GM23248 (cell line): ENCODE measurements around the gene KRTAP10-8. TPM values are rescaled to one million over a fixed set of nuclear protein-coding genes. Genes with fewer than 3 reads are reported as not detected.

ENCODE experiments used
- polyA plus RNA-seq: library from polyadenylated mRNA; unstranded; fragments of >200 nt; fragmentation: Nextera tagmentation; extraction: Ambion mirVana; gene quantifications from 2 replicates; pipeline ENCODE4 v1.2.1, GENCODE V29; 2016
- total RNA-seq: library from RNA; depleted of rRNA; stranded (reverse); fragments of >200 nt; shearing (Covaris generic); gene quantifications from 2 replicates; pipeline ENCODE4 v1.2.3, GENCODE V29; 2014; rRNA removed

KRTAP10-8 gene
- total and polyA plus RNA-seq, 2 experiments from 2014 or later: not detected

Other genes with a start within 250 kb of the KRTAP10-8 start
- 0.32 and 0.38 TPM in 2 replicates for gene LRRC3, start 156.6 kb upstream of the KRTAP10-8 start, total RNA-seq
- gene LRRC3, start 156.6 kb upstream of the KRTAP10-8 start, polyA plus RNA-seq: 0.28 and 0.29 TPM in 2 replicates
- not detected in 2 replicates for gene KRTAP10-1, start 71.9 kb upstream of the KRTAP10-8 start, total RNA-seq
- gene KRTAP10-1, start 71.9 kb upstream of the KRTAP10-8 start, polyA plus RNA-seq: not detected in 2 replicates
- not detected in 2 replicates for gene KRTAP10-2, start 60.6 kb upstream of the KRTAP10-8 start, total RNA-seq
- not detected in 2 replicates for gene KRTAP10-2, start 60.6 kb upstream of the KRTAP10-8 start, polyA plus RNA-seq
- not detected in 2 replicates for gene KRTAP10-3, start 53.3 kb upstream of the KRTAP10-8 start, total RNA-seq
- gene KRTAP10-3, start 53.3 kb upstream of the KRTAP10-8 start, polyA plus RNA-seq: not detected in 2 replicates
- not detected in 2 replicates for gene KRTAP10-4, start 38.4 kb upstream of the KRTAP10-8 start, total RNA-seq
- gene KRTAP10-4, start 38.4 kb upstream of the KRTAP10-8 start, polyA plus RNA-seq: not detected in 2 replicates
- gene KRTAP10-5, start 31.5 kb upstream of the KRTAP10-8 start, total RNA-seq: not detected in 2 replicates
- not detected in 2 replicates for gene KRTAP10-5, start 31.5 kb upstream of the KRTAP10-8 start, polyA plus RNA-seq
- gene KRTAP10-6, start 19.6 kb upstream of the KRTAP10-8 start, total RNA-seq: not detected in 2 replicates
- gene KRTAP10-6, start 19.6 kb upstream of the KRTAP10-8 start, polyA plus RNA-seq: not detected in 2 replicates
- gene KRTAP10-7, start 11.5 kb upstream of the KRTAP10-8 start, total RNA-seq: not detected in 2 replicates
- not detected in 2 replicates for gene KRTAP10-7, start 11.5 kb upstream of the KRTAP10-8 start, polyA plus RNA-seq
- not detected in 2 replicates for gene KRTAP10-9, start 15.0 kb downstream of the KRTAP10-8 start, total RNA-seq
- gene KRTAP10-9, start 15.0 kb downstream of the KRTAP10-8 start, polyA plus RNA-seq: not detected in 2 replicates
- gene KRTAP10-10, start 25.3 kb downstream of the KRTAP10-8 start, total RNA-seq: not detected in 2 replicates
- not detected in 2 replicates for gene KRTAP10-10, start 25.3 kb downstream of the KRTAP10-8 start, polyA plus RNA-seq
- gene KRTAP10-11, start 34.3 kb downstream of the KRTAP10-8 start, total RNA-seq: not detected in 2 replicates
- gene KRTAP10-11, start 34.3 kb downstream of the KRTAP10-8 start, polyA plus RNA-seq: not detected in 2 replicates
- gene KRTAP12-4, start 42.6 kb downstream of the KRTAP10-8 start, total RNA-seq: not detected in 2 replicates
- not detected in 2 replicates for gene KRTAP12-4, start 42.6 kb downstream of the KRTAP10-8 start, polyA plus RNA-seq
- not detected in 2 replicates for gene KRTAP12-3, start 45.9 kb downstream of the KRTAP10-8 start, total RNA-seq
- not detected in 2 replicates for gene KRTAP12-3, start 45.9 kb downstream of the KRTAP10-8 start, polyA plus RNA-seq
- not detected in 2 replicates for gene KRTAP12-2, start 54.8 kb downstream of the KRTAP10-8 start, total RNA-seq
- not detected in 2 replicates for gene KRTAP12-2, start 54.8 kb downstream of the KRTAP10-8 start, polyA plus RNA-seq
- not detected in 2 replicates for gene KRTAP12-1, start 70.1 kb downstream of the KRTAP10-8 start, total RNA-seq
- gene KRTAP12-1, start 70.1 kb downstream of the KRTAP10-8 start, polyA plus RNA-seq: not detected in 2 replicates
- not detected in 2 replicates for gene KRTAP10-12, start 85.1 kb downstream of the KRTAP10-8 start, total RNA-seq
- gene KRTAP10-12, start 85.1 kb downstream of the KRTAP10-8 start, polyA plus RNA-seq: not detected in 2 replicates
- gene TSPEAR, start 99.5 kb downstream of the KRTAP10-8 start, total RNA-seq: not detected in 2 replicates
- gene TSPEAR, start 99.5 kb downstream of the KRTAP10-8 start, polyA plus RNA-seq: not detected in 2 replicates
- gene UBE2G2, start 189.7 kb downstream of the KRTAP10-8 start, total RNA-seq: 39.1 and 48.6 TPM in 2 replicates
- gene UBE2G2, start 189.7 kb downstream of the KRTAP10-8 start, polyA plus RNA-seq: 62.3 and 64.4 TPM in 2 replicates
- gene SUMO3, start 206.0 kb downstream of the KRTAP10-8 start, total RNA-seq: 97.3 and 110 TPM in 2 replicates
- 178 TPM in 2 replicates for gene SUMO3, start 206.0 kb downstream of the KRTAP10-8 start, polyA plus RNA-seq